ENCODE measurements around the gene FRZB. TPM values are rescaled to one million over a fixed set of nuclear protein-coding genes. Genes with fewer than 3 reads are reported as not detected.

FRZB gene
- total RNA-seq, 6 experiments from 2014 or later, result 0.06 to 0.17 (median 0.09) TPM; not detected in 3

GRCh38 chr2:182826496-182826895 is 39.9 kb downstream of the FRZB start:
- no peaks in the 10 kb centered on the region for H3K4me1 Mint-ChIP-seq (ENCODE audit: low read depth)
- no peak overlapping the region for H3K27ac Mint-ChIP-seq
- no peak overlapping the region for H3K4me3 Mint-ChIP-seq
- TF ChIP-seq CTCF (IDR thresholded peaks at IDR 0.05), result no peak
- H3K36me3 Mint-ChIP-seq (ENCODE audit: low read depth), result no peaks in the 10 kb centered on the region
- H3K9me3 Mint-ChIP-seq, result no peaks in the 10 kb centered on the region
- peaks cover 7% of the 10 kb centered on the region for H3K27me3 Mint-ChIP-seq (ENCODE audit: insufficient read depth)
- DNase-seq, result no peak

DNA sequence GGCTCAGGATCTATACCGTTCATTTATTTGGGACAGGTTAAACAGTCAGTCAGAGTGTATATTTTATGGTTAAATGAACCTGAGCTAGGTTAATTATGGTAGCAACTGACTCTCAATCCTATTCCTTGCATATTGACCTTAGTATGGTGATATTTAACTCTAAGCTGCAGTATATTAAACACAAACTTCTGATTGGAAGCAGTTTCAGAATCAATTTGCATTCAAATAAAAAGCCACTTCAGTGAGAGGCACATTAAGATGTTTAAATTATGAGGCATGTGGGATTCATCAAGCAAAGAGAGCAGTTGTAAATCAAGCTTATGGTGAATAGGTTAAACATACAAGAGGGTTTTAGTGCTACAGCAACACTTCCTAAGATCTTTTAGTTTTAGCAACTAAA is 40.4 kb downstream of the FRZB start:
- Mint-ChIP-seq H3K9me3 (no peaks in the 10 kb centered on the region), H3K36me3 (ENCODE audit: low read depth) (no peaks in the 10 kb centered on the region), H3K4me3 (no peak overlapping the region), H3K27ac (no peak overlapping the region), H3K4me1 (ENCODE audit: low read depth) (no peaks in the 10 kb centered on the region), H3K27me3 (ENCODE audit: insufficient read depth) (peaks cover 7% of the 10 kb centered on the region)
- no peak for TF ChIP-seq CTCF (IDR thresholded peaks at IDR 0.05)
- no peak for DNase-seq

DNA sequence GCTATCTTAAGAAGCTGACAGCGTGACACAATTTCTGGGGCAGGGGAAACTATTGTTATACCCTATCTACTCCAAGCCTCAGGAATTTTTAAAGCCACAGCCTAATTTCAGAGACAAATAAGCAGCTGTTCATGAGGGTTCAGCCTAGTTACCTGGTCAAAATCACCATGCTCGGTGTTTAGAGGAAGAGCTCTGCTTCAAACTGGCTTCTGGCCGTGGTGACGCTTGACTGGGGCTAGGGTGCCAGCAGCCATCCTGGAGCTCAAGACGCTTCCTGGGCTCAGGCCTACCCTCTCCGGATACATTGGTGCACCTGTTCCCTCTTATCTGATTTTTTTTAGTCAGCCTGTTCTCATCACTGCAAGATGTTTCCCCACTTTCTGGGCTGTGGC is 41.7 kb downstream of the FRZB start:
- DNase-seq, result no peak
- Mint-ChIP-seq H3K9me3 (no peaks in the 10 kb centered on the region), H3K36me3 (ENCODE audit: low read depth) (no peaks in the 10 kb centered on the region), H3K27me3 (ENCODE audit: insufficient read depth) (peaks cover 4% of the 10 kb centered on the region), H3K27ac (no peak overlapping the region), H3K4me3 (no peak overlapping the region), H3K4me1 (ENCODE audit: low read depth) (no peaks in the 10 kb centered on the region)
- TF ChIP-seq CTCF (IDR thresholded peaks at IDR 0.05), result no peak

GRCh38 chr2:182824056-182824766 is 42.2 kb downstream of the FRZB start:
- no peak overlapping the region for H3K27ac Mint-ChIP-seq
- TF ChIP-seq CTCF (IDR thresholded peaks at IDR 0.05), result no peak
- no peaks in the 10 kb centered on the region for H3K4me1 Mint-ChIP-seq (ENCODE audit: low read depth)
- no peak for DNase-seq
- no peaks in the 10 kb centered on the region for H3K36me3 Mint-ChIP-seq (ENCODE audit: low read depth)
- no peak overlapping the region for H3K4me3 Mint-ChIP-seq
- H3K27me3 Mint-ChIP-seq (ENCODE audit: insufficient read depth), result peaks cover 8% of the 10 kb centered on the region
- H3K9me3 Mint-ChIP-seq, result no peaks in the 10 kb centered on the region

GRCh38 chr2:182822733-182823132 is 43.7 kb downstream of the FRZB start:
- no peak for DNase-seq

More at GRCh38 chr2:182822733-182823132, 43.7 kb downstream of the FRZB start:
- Mint-ChIP-seq H3K4me1 (ENCODE audit: low read depth) (no peaks in the 10 kb centered on the region), H3K4me3 (no peak overlapping the region), H3K36me3 (ENCODE audit: low read depth) (no peaks in the 10 kb centered on the region), H3K9me3 (no peaks in the 10 kb centered on the region), H3K27me3 (ENCODE audit: insufficient read depth) (peaks cover 8% of the 10 kb centered on the region), H3K27ac (no peak overlapping the region)
- TF ChIP-seq CTCF (IDR thresholded peaks at IDR 0.05), result no peak
